HEK293 (cell line): ENCODE measurements around the gene DCTN2.

ENCODE experiments used
- ATF2 ChIP-seq: fragments of 450-650 bp; formaldehyde crosslinking; IDR thresholded peaks from 2 replicates; pipeline ENCODE4 v1.5.1; 2016; ENCODE audit warnings: missing biosample characterization, missing genetic modification characterization, low read depth
- BCL11A ChIP-seq: fragments of 450-650 bp; formaldehyde crosslinking; IDR thresholded peaks from 2 replicates; pipeline ENCODE4 v1.5.1; 2016; ENCODE audit warnings: low read depth, missing biosample characterization, missing genetic modification characterization
- CTCF ChIP-seq: fragments of 450-650 bp; formaldehyde crosslinking; IDR thresholded peaks from 2 replicates; pipeline ENCODE4 v1.5.1; 2016; ENCODE audit warnings: missing biosample characterization, missing genetic modification characterization
- REST ChIP-seq: fragments of 450-650 bp; formaldehyde crosslinking; IDR thresholded peaks from 2 replicates; pipeline ENCODE4 v1.5.1; 2016; ENCODE audit warnings: missing biosample characterization, missing genetic modification characterization
- ZBTB26 ChIP-seq: fragments of 450-650 bp; formaldehyde crosslinking; optimal IDR thresholded peaks from 2 replicates; pipeline ENCODE3; 2016; ENCODE audit warnings: missing biosample characterization, mild to moderate bottlenecking, missing genetic modification characterization
- ZNF350 ChIP-seq: fragments of 450-650 bp; formaldehyde crosslinking; IDR thresholded peaks from 2 replicates; pipeline ENCODE4 v1.5.0; 2017; ENCODE audit warnings: missing biosample characterization, mild to moderate bottlenecking, missing genetic modification characterization
- ZNF514 ChIP-seq: fragments of 450-650 bp; formaldehyde crosslinking; IDR thresholded peaks from 2 replicates; pipeline ENCODE4 v1.5.1; 2016; ENCODE audit warnings: missing biosample characterization, missing genetic modification characterization
- ZNF707 ChIP-seq: fragments of 450-650 bp; formaldehyde crosslinking; IDR thresholded peaks from 2 replicates; pipeline ENCODE4 v1.5.1; 2016; ENCODE audit warnings: missing biosample characterization, missing genetic modification characterization

- TF ChIP-seq CTCF (tag by site-specific recombination) (no peak), ZNF514 (no peak), ZBTB26 (tag by site-specific recombination) (no peak), ZNF707 (tag by site-specific recombination) (no peak), REST (tag by site-specific recombination) (peak; percentile 69), ATF2 (tag by site-specific recombination) (no peak), ZNF350 (no peak), BCL11A (tag by site-specific recombination) (no peak)
Measured at GRCh38 chr12:57512665-57513064, 34.3 kb downstream of the DCTN2 start.
